NK-92 treated with Interleukin-12 subunit alpha and Interleukin-12 subunit beta, amount 100 ng/mL, for 24 hours (cell line): ENCODE measurements around the gene PDZRN3.

Source experiments
- DNase-seq: peaks from one replicate; lab custom pipeline; 2025; lab: John Stamatoyannopoulos, UW

The PDZRN3 gene

GRCh38 chr3:73384091-73384906 lies 240.4 kb downstream of the PDZRN3 start:
- DNase-seq = no peak

GRCh38 chr3:73383470-73384049 lies 241.2 kb downstream of the PDZRN3 start:
- DNase-seq = no peak

GRCh38 chr3:73381551-73381950 lies 243.2 kb downstream of the PDZRN3 start:
- no peak for DNase-seq

GRCh38 chr3:73380735-73381532 lies 243.8 kb downstream of the PDZRN3 start:
- no peak for DNase-seq

GRCh38 chr3:73379465-73379864 lies 245.3 kb downstream of the PDZRN3 start:
- DNase-seq = no peak

- DNase-seq = no peak
Measured at GRCh38 chr3:73378207-73378606, 246.5 kb downstream of the PDZRN3 start.

- no peak for DNase-seq
Measured at GRCh38 chr3:73365756-73366397, 258.9 kb downstream of the PDZRN3 start.

- DNase-seq = no peak
Measured at GRCh38 chr3:73364517-73364916, 260.2 kb downstream of the PDZRN3 start.

GRCh38 chr3:73363093-73363492 lies 261.6 kb downstream of the PDZRN3 start:
- no peak for DNase-seq

- no peak for DNase-seq
Measured at GRCh38 chr3:73361591-73361990, 263.1 kb downstream of the PDZRN3 start.

- DNase-seq = no peak
Measured at GRCh38 chr3:73353649-73354217, 271.0 kb downstream of the PDZRN3 start.

- DNase-seq = no peak
Measured at GRCh38 chr3:73352841-73353645, 271.7 kb downstream of the PDZRN3 start.

GRCh38 chr3:73351423-73352071 lies 273.2 kb downstream of the PDZRN3 start:
- no peak for DNase-seq

- DNase-seq = no peak
Measured at GRCh38 chr3:73350996-73351395, 273.7 kb downstream of the PDZRN3 start.

- no peak for DNase-seq
Measured at GRCh38 chr3:73349657-73350056, 275.1 kb downstream of the PDZRN3 start.

- no peak for DNase-seq
Measured at GRCh38 chr3:73342077-73342476, 282.7 kb downstream of the PDZRN3 start.

GRCh38 chr3:73341272-73341935 lies 283.3 kb downstream of the PDZRN3 start:
- DNase-seq = no peak

GRCh38 chr3:73332558-73332957 lies 292.2 kb downstream of the PDZRN3 start:
- no peak for DNase-seq
